Activated CD4-positive, alpha-beta memory T cell treated with anti-CD3 and anti-CD28 coated beads, Interleukin-2, amount 10 ng/mL, durations not matched to agents 7 days and 5 days (primary cell): ENCODE results near the gene TYW1. TPM values are rescaled to one million over a fixed set of nuclear protein-coding genes. Genes with fewer than 3 reads are reported as not detected.
"Not testable (repeated sequence)": the region's sequence is repeated elsewhere in the genome, so short reads cannot be mapped to it uniquely, and the experiment has no call there.

Source experiments
- CTCF ChIA-PET: fragments of 350-600 bp; sonication (Branson Sonifier 250); formaldehyde crosslinking; loops from one replicate; lab custom pipeline; 2021; ENCODE audit warnings: antibody characterized with exemption, inconsistent platforms; lab: Charles Lee
- POLR2A ChIA-PET: fragments of 350-600 bp; sonication (Branson Sonifier 250); formaldehyde crosslinking; loops from one replicate; lab custom pipeline; 2021; ENCODE audit warnings: antibody characterized with exemption; lab: Charles Lee
- DNase-seq: peaks from one replicate; pipeline ENCODE4 v3.0.0-alpha.2; 2020
- H3K27ac Mint-ChIP-seq: one replicate; pipeline ENCODE4 v1.8.0; 2021; ENCODE audit warnings: mild to moderate bottlenecking, mixed read lengths
- H3K27me3 Mint-ChIP-seq: one replicate; pipeline ENCODE4 v1.8.0; 2021; ENCODE audit warnings: mixed read lengths
- H3K36me3 Mint-ChIP-seq: one replicate; pipeline ENCODE4 v1.8.0; 2021; ENCODE audit warnings: low read depth, mixed read lengths
- H3K4me1 Mint-ChIP-seq: one replicate; pipeline ENCODE4 v1.8.0; 2021; ENCODE audit warnings: mixed read lengths
- H3K4me3 Mint-ChIP-seq: one replicate; pipeline ENCODE4 v1.8.0; 2021; ENCODE audit warnings: mild to moderate bottlenecking, mixed read lengths
- H3K9me3 Mint-ChIP-seq: one replicate; pipeline ENCODE4 v1.8.0; 2021; ENCODE audit warnings: mixed read lengths
- total RNA-seq, 2 experiments: library from RNA; stranded (reverse); gene quantifications; one replicate each; pipeline ENCODE4 v1.2.3, GENCODE V29; 2021

TYW1 gene
- total RNA-seq, 2 experiments from 2014 or later, result 12.4 to 15.2 TPM

DNA sequence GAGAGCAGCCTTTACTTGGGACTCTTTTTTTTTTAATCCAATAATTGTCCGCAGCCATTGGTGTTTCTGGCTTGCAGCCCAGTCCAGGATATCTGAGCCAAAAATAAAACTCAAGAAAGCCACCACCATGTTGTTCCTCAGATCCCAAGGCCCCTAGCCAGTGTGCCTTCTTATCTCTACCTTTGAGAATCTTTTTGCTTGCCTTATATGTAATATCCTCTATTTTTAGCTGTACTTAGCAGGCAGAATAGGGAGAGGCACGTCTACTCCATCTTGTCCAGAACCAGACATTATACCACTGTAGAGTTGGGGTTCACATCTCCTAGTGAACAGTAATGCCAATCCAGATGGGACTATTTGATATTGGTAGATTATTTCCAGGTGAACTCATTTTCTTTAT is 209.1 kb downstream of the TYW1 start:
- H3K36me3 Mint-ChIP-seq, result peaks cover 11% of the 10 kb centered on the region
- H3K27ac Mint-ChIP-seq, H3K4me1 Mint-ChIP-seq, H3K9me3 Mint-ChIP-seq, H3K4me3 Mint-ChIP-seq, CTCF ChIA-PET, POLR2A ChIA-PET, DNase-seq, H3K27me3 Mint-ChIP-seq: not testable (repeated sequence)

DNA sequence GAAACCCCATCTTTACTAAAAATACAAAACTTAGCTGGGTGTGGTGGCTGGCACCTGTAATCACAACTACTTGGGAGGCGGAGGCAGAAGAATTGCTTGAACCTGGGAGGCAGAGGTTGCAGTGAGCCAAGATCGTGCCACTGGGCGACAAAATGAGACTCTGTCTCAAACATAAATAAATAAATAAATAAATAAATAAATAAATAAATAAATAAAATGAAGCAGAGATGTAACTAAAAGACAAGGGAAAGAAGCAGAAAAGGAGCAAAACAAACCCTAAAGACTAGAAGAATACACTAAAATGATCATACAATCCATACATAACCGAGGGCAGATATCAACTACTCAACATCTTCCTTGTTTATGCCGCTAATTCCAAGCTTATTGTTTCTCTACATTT is 209.8 kb downstream of the TYW1 start:
- Mint-ChIP-seq H3K36me3 (peaks cover 13% of the 10 kb centered on the region), H3K27ac (no peak overlapping the region)
- CTCF ChIA-PET, result no interaction called here

GRCh38 chr7:67208656-67209055 is 212.0 kb downstream of the TYW1 start:
- H3K27me3 Mint-ChIP-seq, DNase-seq, POLR2A ChIA-PET, H3K4me1 Mint-ChIP-seq, CTCF ChIA-PET, H3K9me3 Mint-ChIP-seq, H3K4me3 Mint-ChIP-seq, H3K27ac Mint-ChIP-seq: not testable (repeated sequence)
- H3K36me3 Mint-ChIP-seq, result peaks cover 18% of the 10 kb centered on the region

More for the DNA sequence above, 209.8 kb downstream of the TYW1 start:
- H3K4me3 Mint-ChIP-seq, result no peak overlapping the region
- POLR2A ChIA-PET, result no interaction called here
- DNase-seq, result no peak
- no peaks in the 10 kb centered on the region for H3K4me1 Mint-ChIP-seq
- H3K9me3 Mint-ChIP-seq, result peaks cover 5% of the 10 kb centered on the region
- no peaks in the 10 kb centered on the region for H3K27me3 Mint-ChIP-seq

GRCh38 chr7:67209256-67209655 is 212.6 kb downstream of the TYW1 start:
- no peak overlapping the region for H3K27ac Mint-ChIP-seq

DNA sequence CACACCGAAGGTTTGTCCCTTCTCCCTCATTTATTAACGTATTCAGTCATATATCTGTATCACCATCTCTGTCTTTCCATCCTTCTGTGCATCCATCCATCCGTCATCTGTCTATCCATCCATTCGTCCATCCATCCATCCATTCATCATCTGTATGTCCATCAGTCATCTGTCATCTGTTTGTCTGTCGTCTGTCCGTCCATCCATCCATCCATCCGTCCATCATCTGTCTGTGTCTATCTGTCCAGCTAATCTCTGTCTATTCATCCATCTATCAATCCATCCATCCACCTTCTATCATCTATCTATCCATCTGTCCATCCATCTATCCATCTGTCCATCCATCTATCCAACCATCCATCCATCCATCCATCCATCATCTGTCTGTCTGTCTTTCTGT is 213.9 kb downstream of the TYW1 start:
- Mint-ChIP-seq H3K27ac (no peak overlapping the region), H3K36me3 (peaks cover 18% of the 10 kb centered on the region), H3K9me3 (peaks cover 5% of the 10 kb centered on the region), H3K4me3 (no peak overlapping the region), H3K27me3 (no peaks in the 10 kb centered on the region), H3K4me1 (peaks cover 2% of the 10 kb centered on the region)
- DNase-seq, result no peak
- ChIA-PET POLR2A (no interaction called here), CTCF (no interaction called here)

More at GRCh38 chr7:67209256-67209655, 212.6 kb downstream of the TYW1 start:
- CTCF ChIA-PET, result interaction anchor here (0.7 kb wide), 1 partner anchor 622 kb away, joined by 3 read pairs; no protein-coding TSS in a partner anchor
- peaks cover 5% of the 10 kb centered on the region for H3K9me3 Mint-ChIP-seq
- peaks cover 18% of the 10 kb centered on the region for H3K36me3 Mint-ChIP-seq
- no peaks in the 10 kb centered on the region for H3K27me3 Mint-ChIP-seq
- no peak for DNase-seq
- no peaks in the 10 kb centered on the region for H3K4me1 Mint-ChIP-seq
- H3K4me3 Mint-ChIP-seq, result no peak overlapping the region
- POLR2A ChIA-PET, result no interaction called here

DNA sequence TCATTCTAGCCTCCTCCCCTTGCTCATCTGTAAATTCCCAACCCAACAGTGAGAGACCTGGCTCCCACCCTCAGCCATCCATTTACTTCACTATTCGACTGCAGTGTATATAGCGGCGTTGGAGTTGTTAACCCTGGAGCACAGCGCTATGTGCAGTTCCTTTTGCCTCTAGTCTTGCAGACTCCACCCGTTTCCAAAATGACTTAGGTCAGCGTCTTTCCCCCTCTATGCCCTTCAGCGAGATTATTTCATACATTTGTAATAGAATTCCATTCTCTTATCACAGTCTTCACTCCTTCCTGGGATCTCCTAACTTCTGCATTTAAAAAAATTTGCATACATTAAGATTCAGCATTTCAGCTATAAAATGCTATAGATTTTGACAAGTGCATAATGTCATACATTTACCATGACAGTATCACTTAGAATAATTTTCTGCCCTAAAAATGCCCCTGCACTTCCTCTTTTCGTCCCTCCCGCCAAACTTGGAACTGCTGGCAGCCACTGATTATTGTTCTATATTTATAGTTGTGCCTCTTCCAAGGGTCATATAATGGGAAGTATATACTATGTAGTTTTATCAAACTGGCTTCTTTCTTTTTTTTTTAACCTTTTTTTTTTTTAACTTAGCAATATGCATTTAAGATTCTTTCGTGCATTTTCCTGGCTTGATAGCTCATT is 215.2 kb downstream of the TYW1 start:
- peaks cover 18% of the 10 kb centered on the region for H3K36me3 Mint-ChIP-seq
- H3K4me3 Mint-ChIP-seq, H3K9me3 Mint-ChIP-seq, POLR2A ChIA-PET, H3K27ac Mint-ChIP-seq, DNase-seq, H3K4me1 Mint-ChIP-seq, H3K27me3 Mint-ChIP-seq, CTCF ChIA-PET: not testable (repeated sequence)

- H3K36me3 Mint-ChIP-seq, result peaks cover 13% of the 10 kb centered on the region
- H3K4me3 Mint-ChIP-seq, H3K9me3 Mint-ChIP-seq, H3K27ac Mint-ChIP-seq, H3K4me1 Mint-ChIP-seq, CTCF ChIA-PET, H3K27me3 Mint-ChIP-seq, POLR2A ChIA-PET, DNase-seq: not testable (repeated sequence)
Measured at GRCh38 chr7:67213038-67213437, 216.4 kb downstream of the TYW1 start.

GRCh38 chr7:67223551-67223950 is 226.9 kb downstream of the TYW1 start:
- Mint-ChIP-seq H3K9me3 (peaks cover 17% of the 10 kb centered on the region), H3K36me3 (peaks cover 30% of the 10 kb centered on the region), H3K4me1 (peaks cover 15% of the 10 kb centered on the region)
- CTCF ChIA-PET, H3K27ac Mint-ChIP-seq, H3K4me3 Mint-ChIP-seq, H3K27me3 Mint-ChIP-seq, DNase-seq, POLR2A ChIA-PET: not testable (repeated sequence)

DNA sequence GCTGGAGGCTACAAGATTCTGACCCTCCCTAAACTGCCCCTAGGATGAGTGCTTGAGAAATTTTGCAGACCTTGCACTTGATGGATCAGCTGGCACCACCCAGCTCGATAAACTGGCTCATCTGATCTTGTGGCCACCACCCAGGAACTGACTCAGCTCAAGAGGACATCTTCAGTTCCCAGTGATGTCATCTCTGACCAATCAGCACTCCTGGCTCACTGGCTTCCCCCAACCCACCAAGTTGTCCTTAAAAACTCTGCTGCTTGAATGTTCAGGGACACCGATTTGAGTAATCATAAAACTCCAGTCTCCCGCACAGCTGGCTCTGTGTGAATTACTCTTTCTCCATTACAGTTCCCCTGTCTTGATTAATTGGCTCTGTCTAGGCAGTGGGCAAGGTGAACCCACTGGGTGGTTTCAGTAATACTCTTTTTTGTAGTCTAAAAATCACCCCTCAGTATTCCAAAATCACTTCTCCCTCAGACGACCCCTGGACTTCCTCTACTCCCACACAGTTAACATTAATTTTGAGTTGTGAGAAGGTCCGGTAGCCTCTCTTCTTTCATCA is 229.8 kb downstream of the TYW1 start:
- H3K4me1 Mint-ChIP-seq, result peaks cover 13% of the 10 kb centered on the region
- H3K4me3 Mint-ChIP-seq, H3K27me3 Mint-ChIP-seq, POLR2A ChIA-PET, CTCF ChIA-PET: not testable (repeated sequence)
- H3K27ac Mint-ChIP-seq, result peak overlapping the region; percentile 65
- DNase-seq, result peak; percentile 51
- H3K9me3 Mint-ChIP-seq, result peaks cover 15% of the 10 kb centered on the region
- H3K36me3 Mint-ChIP-seq, result peaks cover 41% of the 10 kb centered on the region

GRCh38 chr7:67226967-67227366 is 230.3 kb downstream of the TYW1 start:
- H3K4me3 Mint-ChIP-seq, DNase-seq, POLR2A ChIA-PET, CTCF ChIA-PET, H3K27me3 Mint-ChIP-seq, H3K27ac Mint-ChIP-seq: not testable (repeated sequence)
- Mint-ChIP-seq H3K9me3 (peaks cover 15% of the 10 kb centered on the region), H3K4me1 (peaks cover 13% of the 10 kb centered on the region), H3K36me3 (peaks cover 41% of the 10 kb centered on the region)

DNA sequence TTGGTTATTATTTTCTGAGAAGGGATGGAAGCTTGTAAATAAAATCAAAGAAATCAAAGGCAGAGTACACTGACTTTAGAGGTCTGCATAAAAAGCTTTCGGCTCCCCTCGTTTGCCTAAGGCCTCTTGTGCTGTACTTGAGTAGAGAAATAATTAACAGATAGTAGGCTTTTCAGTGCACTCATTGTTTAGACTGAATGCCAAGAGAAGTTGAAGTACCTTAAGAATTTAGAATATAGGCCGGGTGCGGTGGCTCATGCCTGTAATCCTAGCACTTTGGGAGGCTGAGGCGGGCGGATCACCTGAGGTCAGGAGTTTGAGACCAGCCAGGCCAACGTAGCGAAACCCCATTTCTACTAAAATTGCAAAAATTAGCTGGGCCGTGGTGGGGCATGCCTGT is 232.4 kb downstream of the TYW1 start:
- H3K27me3 Mint-ChIP-seq, DNase-seq, CTCF ChIA-PET, H3K9me3 Mint-ChIP-seq, POLR2A ChIA-PET, H3K27ac Mint-ChIP-seq, H3K4me3 Mint-ChIP-seq: not testable (repeated sequence)
- peaks cover 30% of the 10 kb centered on the region for H3K36me3 Mint-ChIP-seq
- H3K4me1 Mint-ChIP-seq, result peaks cover 13% of the 10 kb centered on the region

GRCh38 chr7:67230029-67230428 is 233.4 kb downstream of the TYW1 start:
- CTCF ChIA-PET, H3K27ac Mint-ChIP-seq, POLR2A ChIA-PET, DNase-seq, H3K4me3 Mint-ChIP-seq, H3K27me3 Mint-ChIP-seq, H3K9me3 Mint-ChIP-seq: not testable (repeated sequence)
- H3K36me3 Mint-ChIP-seq, result peaks cover 30% of the 10 kb centered on the region
- peaks cover 13% of the 10 kb centered on the region for H3K4me1 Mint-ChIP-seq

DNA sequence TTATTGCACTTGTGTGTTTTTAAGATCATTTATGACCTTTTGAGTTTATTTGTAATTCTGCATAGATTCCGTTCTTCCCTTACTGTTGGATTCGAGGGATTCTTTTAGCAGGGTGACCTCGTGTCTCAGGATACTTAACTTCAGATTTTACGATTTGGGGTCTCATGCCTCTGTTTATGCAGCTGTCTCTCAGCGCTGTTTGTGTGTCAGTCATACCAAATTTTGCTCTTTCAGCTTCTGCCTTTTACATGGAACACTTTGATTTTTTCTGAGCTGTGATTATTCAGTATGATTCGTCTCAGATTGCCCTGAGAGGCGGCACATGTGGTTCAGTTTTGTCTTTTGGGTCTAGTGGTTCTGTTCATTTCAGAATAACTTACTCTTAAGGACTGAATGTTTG is 236.9 kb downstream of the TYW1 start:
- CTCF ChIA-PET, H3K4me3 Mint-ChIP-seq, H3K27ac Mint-ChIP-seq, DNase-seq, POLR2A ChIA-PET, H3K27me3 Mint-ChIP-seq, H3K4me1 Mint-ChIP-seq, H3K9me3 Mint-ChIP-seq: not testable (repeated sequence)
- H3K36me3 Mint-ChIP-seq, result peaks cover 17% of the 10 kb centered on the region

GRCh38 chr7:67236216-67236615 is 239.6 kb downstream of the TYW1 start:
- DNase-seq, POLR2A ChIA-PET, H3K27ac Mint-ChIP-seq, CTCF ChIA-PET, H3K4me1 Mint-ChIP-seq, H3K9me3 Mint-ChIP-seq, H3K4me3 Mint-ChIP-seq, H3K27me3 Mint-ChIP-seq: not testable (repeated sequence)
- H3K36me3 Mint-ChIP-seq, result peaks cover 10% of the 10 kb centered on the region
